Measurements from ENCODE around the gene SULT1B1. TPM values are rescaled to one million over a fixed set of nuclear protein-coding genes. Genes with fewer than 3 reads are reported as not detected.

Gene SULT1B1
- total and polyA plus RNA-seq, 2 of the 8 experiments (the other 6 are each of a cell fraction or from before 2014, with no cell fraction given) = not detected

- Histone ChIP-seq H2AK5ac (ENCODE audit: low read depth, low read length) (no peak overlapping the region), H3K56ac (replicated peaks; ENCODE audit: insufficient read length, low read depth, low read length) (no peak overlapping the region), H3K9ac (replicated peaks in 1 of 4; ENCODE audit: extremely low read depth in 1 of 4, low read depth in 3 of 4, low read length in 3 of 4) (no peak overlapping the region), H3K79me2 (ENCODE audit: control insufficient read depth in 1 of 2, insufficient read depth in 2 of 2, low read length in 2 of 2) (no peaks in the 10 kb centered on the region), H3K23ac (ENCODE audit: insufficient read length) (no peak overlapping the region), H2AFZ (ENCODE audit: low read length) (no peak overlapping the region), H3K18ac (ENCODE audit: extremely low read depth, low read length) (no peak overlapping the region), H3K4me2 (ENCODE audit: insufficient read depth in 1 of 2, low read depth in 2 of 2, low read length in 2 of 2) (no peak overlapping the region), H2BK120ac (replicated peaks; ENCODE audit: low read depth, low read length) (no peak overlapping the region), H3K36me3 (ENCODE audit: control insufficient read depth in 2 of 4, insufficient read depth in 4 of 4, low read length in 3 of 4) (no peaks in the 10 kb centered on the region), H3K4me1 (replicated peaks in 1 of 4; ENCODE audit: control insufficient read depth in 3 of 4, insufficient read depth in 4 of 4, low read length in 3 of 4) (no peaks in the 10 kb centered on the region), H3K27ac (ENCODE audit: low read depth, low read length) (no peak overlapping the region), H4K8ac (ENCODE audit: extremely low read depth, insufficient read depth, low read length) (no peak overlapping the region), H4K91ac (replicated peaks; ENCODE audit: insufficient read length, low read length) (no peak overlapping the region), H3K4ac (replicated peaks; ENCODE audit: insufficient read length, low read depth, low read length) (no peak overlapping the region), H3K4me3 (ENCODE audit: extremely low read depth in 1 of 4, insufficient read depth in 2 of 4, low read depth in 3 of 4, low read length in 4 of 4) (no peak overlapping the region), H3K27me3 (replicated peaks in 1 of 4; ENCODE audit: control insufficient read depth in 3 of 4, extremely low read depth in 1 of 4, insufficient read depth in 3 of 4, low read length in 3 of 4) (no peaks in the 10 kb centered on the region), H4K5ac (ENCODE audit: insufficient read length, low read depth, low read length) (no peak overlapping the region), H2BK20ac (ENCODE audit: low read length) (no peak overlapping the region), H3K23me2 (ENCODE audit: low read depth, low read length) (no peaks in the 10 kb centered on the region), H2BK5ac (ENCODE audit: low read depth, low read length) (no peak overlapping the region), H2BK15ac (ENCODE audit: low read length) (no peak overlapping the region), H4K20me1 (replicated peaks in 1 of 2; ENCODE audit: control insufficient read depth in 1 of 2, insufficient read depth in 2 of 2, low read length in 2 of 2) (no peaks in the 10 kb centered on the region), H3K79me1 (ENCODE audit: low read depth, low read length) (no peaks in the 10 kb centered on the region), H2BK12ac (ENCODE audit: low read depth, low read length) (no peak overlapping the region), H3K9me3 (ENCODE audit: insufficient read depth in 2 of 2, low read depth in 1 of 2, low read length in 1 of 2) (no peaks in the 10 kb centered on the region; a peak in 1 of 4 replicates), H3K14ac (ENCODE audit: insufficient read length) (no peak overlapping the region)
- CTCF ChIA-PET (ENCODE audit: partially characterized antibody) = interaction anchor here (0.6 to 1.5 kb wide), 2 partner anchors 45 to 451 kb away, joined by 3 to 5 read pairs; no protein-coding TSS in a partner anchor
- POLR2A ChIA-PET (ENCODE audit: partially characterized antibody) = no interaction called here
- DNase-seq (ENCODE audit: low read depth in 1 of 2, low spot score in 2 of 2) = no peak
- no peak for TF ChIP-seq CBX8 (IDR thresholded peaks at IDR 0.05; ENCODE audit: borderline replicate concordance, low read depth, low read length)
- TF ChIP-seq GABPA (IDR thresholded peaks at IDR 0.05; ENCODE audit: borderline replicate concordance, insufficient read depth, low read length) = no peak
- no peak for TF ChIP-seq BCL11A (IDR thresholded peaks at IDR 0.05; ENCODE audit: low read depth in 2 of 2, low read length in 2 of 2)
- no peak for TF ChIP-seq EGR1 (IDR thresholded peaks at IDR 0.05; ENCODE audit: borderline replicate concordance, low read depth, low read length)
- 94% methylated on average over 1 of the region's 1 CpG; no CpG with 5 or more reads in 1 of the 2 experiments for WGBS, 2 experiments (ENCODE audit: extremely low coverage in 1 of 2, insufficient coverage in 1 of 2, insufficient read length in 1 of 2, insufficient replicate concordance in 2 of 2, low coverage in 1 of 2, low lambda C conversion rate in 2 of 2, missing lambda C conversion rate in 1 of 2)
- no peak for FAIRE-seq
Observed at GRCh38 chr4:69786547-69786946, 26.1 kb upstream of the SULT1B1 start.
